ENCODE results near the gene ANKRD13A.

DNA sequence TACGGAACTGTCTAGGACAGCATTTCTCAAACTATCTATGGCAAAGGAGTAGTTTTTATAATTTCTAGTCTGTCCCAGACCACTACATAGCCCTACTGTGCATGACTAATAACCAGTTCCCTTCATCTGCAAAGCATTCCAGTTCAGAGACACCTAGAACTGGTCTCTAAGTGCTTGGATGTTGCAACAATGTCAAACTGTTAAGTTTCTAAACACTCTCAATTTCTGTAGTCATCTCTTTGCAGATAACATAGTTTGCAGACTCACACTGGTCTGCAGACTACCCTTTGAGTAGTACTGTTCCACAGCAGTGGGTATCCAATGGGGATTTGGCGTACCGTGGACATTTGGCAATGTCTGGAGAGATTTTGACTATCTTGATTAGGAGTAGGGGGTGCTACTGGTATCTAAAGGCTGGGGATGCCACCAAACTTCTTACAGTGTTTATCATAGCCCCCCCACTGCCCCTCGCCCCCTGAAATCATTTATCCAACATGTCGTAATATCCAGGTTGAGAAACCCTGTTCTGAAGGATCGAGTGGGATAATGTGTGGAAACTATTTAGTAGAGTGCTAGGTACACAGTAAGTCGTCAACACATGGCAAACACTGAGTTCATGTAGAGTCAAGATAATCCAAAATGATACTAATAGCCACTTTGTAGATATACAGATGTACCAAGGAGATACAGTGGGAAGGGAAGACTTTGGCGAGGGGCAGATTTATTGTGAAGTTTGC is 47.4 kb downstream of the ANKRD13A start:
- TF ChIP-seq, protein P1, sequence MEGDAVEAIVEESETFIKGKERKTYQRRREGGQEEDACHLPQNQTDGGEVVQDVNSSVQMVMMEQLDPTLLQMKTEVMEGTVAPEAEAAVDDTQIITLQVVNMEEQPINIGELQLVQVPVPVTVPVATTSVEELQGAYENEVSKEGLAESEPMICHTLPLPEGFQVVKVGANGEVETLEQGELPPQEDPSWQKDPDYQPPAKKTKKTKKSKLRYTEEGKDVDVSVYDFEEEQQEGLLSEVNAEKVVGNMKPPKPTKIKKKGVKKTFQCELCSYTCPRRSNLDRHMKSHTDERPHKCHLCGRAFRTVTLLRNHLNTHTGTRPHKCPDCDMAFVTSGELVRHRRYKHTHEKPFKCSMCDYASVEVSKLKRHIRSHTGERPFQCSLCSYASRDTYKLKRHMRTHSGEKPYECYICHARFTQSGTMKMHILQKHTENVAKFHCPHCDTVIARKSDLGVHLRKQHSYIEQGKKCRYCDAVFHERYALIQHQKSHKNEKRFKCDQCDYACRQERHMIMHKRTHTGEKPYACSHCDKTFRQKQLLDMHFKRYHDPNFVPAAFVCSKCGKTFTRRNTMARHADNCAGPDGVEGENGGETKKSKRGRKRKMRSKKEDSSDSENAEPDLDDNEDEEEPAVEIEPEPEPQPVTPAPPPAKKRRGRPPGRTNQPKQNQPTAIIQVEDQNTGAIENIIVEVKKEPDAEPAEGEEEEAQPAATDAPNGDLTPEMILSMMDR (IDR thresholded peaks at IDR 0.05) = no peak
- no peak for TF ChIP-seq POLR2A (IDR thresholded peaks at IDR 0.05)

All from breast epithelium (tissue), 3 donors.